GM10248 (cell line): ENCODE measurements around the gene HOXD10.

Experiments used
- CTCF ChIA-PET: fragments of 300-600 bp; sonication (Branson Sonifier 250); formaldehyde crosslinking; extraction: SDS; loops from one replicate; lab custom pipeline; 2021; ENCODE audit warnings: antibody characterized with exemption; lab: Yijun Ruan, JAX
- POLR2A ChIA-PET: fragments of 350-650 bp; sonication (Branson Sonifier 250); formaldehyde crosslinking; extraction: SDS; loops from one replicate; lab custom pipeline; 2020; ENCODE audit warnings: antibody characterized with exemption; lab: Yijun Ruan, JAX
- DNase-seq: peaks from one replicate; pipeline ENCODE4 v3.0.0; 2012; ENCODE audit errors: extremely low spot score
- TF ChIP-seq, protein P1 (sequence below): IDR thresholded peaks from 2 replicates; pipeline ENCODE4 v1.5.1; 2012; ENCODE audit warnings: mild to moderate bottlenecking, low read depth; ENCODE audit errors: extremely low read depth, missing control alignments, control extremely low read depth

HOXD10 gene

DNA sequence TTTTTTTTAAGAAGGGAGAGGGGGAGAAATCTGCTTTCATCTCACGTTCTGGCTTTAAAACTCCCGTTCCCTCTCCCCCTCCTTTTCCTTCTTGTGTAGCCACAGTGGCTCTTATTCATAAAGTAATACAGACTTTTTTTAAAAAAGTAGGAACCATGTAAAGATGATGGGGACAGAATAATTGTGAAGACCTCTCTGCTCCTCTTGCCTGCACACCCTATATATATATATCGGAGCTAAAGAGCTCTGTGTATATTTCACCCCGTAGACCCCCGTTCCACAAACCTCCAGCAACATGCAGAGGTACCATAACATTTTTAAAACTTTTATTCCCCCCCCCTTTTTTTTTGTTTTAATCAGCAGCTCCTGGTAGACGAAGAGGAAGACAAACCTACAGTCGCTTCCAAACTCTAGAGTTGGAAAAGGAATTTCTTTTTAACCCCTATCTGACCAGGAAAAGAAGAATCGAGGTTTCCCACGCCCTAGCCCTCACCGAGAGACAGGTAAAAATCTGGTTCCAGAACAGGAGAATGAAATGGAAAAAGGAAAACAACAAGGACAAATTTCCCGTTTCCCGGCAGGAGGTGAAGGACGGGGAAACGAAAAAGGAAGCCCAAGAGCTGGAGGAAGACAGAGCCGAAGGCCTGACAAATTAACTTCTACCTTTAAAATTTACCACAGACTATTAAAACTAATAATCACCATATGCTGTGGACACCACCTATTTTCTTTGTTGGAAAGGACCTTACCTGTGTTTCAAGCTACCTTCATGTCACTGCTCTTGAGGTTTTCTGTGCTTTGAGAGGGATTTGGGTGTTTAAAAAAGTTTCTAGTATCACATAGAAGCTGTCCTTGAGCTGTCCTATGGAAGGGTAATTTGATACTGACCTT is 14.6 kb downstream of the HOXD10 start:
- no peak for DNase-seq
- TF ChIP-seq, protein P1, sequence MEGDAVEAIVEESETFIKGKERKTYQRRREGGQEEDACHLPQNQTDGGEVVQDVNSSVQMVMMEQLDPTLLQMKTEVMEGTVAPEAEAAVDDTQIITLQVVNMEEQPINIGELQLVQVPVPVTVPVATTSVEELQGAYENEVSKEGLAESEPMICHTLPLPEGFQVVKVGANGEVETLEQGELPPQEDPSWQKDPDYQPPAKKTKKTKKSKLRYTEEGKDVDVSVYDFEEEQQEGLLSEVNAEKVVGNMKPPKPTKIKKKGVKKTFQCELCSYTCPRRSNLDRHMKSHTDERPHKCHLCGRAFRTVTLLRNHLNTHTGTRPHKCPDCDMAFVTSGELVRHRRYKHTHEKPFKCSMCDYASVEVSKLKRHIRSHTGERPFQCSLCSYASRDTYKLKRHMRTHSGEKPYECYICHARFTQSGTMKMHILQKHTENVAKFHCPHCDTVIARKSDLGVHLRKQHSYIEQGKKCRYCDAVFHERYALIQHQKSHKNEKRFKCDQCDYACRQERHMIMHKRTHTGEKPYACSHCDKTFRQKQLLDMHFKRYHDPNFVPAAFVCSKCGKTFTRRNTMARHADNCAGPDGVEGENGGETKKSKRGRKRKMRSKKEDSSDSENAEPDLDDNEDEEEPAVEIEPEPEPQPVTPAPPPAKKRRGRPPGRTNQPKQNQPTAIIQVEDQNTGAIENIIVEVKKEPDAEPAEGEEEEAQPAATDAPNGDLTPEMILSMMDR = no peak
- POLR2A ChIA-PET = no interaction called here
- CTCF ChIA-PET = interaction anchor here (0.7 to 2.3 kb wide), 10 partner anchors 10 to 1017 kb away, joined by 3 to 11 read pairs (median 6); no protein-coding TSS in a partner anchor

DNA sequence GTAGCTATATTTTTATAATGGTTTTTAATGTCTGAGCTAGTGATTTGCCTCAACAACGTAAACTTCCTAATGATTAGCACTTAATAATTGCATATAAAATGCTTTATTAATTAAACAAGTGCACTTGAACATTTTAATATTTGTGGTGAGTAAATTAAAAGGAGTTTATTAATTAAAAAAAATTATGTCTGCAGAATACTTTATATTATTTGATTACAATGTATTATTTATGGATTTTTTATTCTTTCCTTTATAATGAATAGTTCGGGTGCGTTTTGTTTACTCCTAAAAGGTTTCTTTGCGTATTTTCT is 15.2 kb downstream of the HOXD10 start:
- DNase-seq = no peak
- ChIA-PET POLR2A (no interaction called here), CTCF (interaction anchor here (1.2 to 2.3 kb wide), 8 partner anchors 9 to 1017 kb away, joined by 3 to 11 read pairs (median 6); no protein-coding TSS in a partner anchor)
- TF ChIP-seq, protein P1 = no peak

DNA sequence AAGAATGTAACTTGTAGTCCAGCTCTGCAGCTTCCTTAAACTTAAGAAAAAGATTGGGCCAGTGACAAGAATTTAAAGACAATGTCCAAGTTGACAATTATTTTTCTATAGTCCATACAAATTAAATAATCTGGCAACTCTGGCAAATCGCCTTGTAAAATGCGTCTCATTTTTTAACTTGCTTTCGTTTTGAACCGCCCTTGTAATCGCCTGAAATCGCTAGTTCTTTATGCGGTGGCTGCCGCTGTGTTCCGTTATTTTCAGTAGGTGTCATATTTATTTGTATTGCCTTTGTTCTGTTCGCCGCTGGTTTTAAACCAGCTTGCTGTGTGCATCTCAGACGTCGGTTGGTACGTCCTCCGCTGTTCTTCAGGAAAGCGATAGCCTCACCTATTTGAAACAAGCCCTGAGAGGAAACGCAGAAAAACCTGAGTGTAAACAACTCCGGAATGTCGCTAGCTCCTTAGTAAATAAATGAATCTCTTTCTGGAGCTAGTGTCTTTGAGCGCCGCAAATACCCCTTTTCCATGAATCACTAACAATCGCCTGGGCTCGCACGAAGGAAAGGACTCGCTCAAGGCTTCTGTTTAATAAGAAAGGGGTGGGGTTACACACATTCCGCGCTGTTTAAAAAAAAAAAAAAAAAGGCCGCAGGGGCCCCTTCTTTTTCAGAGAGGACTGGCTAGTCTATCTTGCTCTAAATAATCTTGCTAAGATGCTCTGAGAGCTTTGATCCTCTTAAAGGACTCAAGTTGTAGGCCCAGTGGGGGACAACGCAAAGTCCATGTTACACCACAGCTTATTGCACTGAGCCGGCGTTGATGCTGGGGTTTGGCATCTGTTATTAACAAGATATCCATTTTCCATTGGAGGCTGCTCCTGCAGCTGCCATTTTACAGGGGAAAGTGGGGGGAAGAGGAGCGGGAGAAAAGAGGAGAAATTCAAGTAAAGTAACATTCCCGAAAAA is 15.9 kb downstream of the HOXD10 start:
- no peak for DNase-seq
- TF ChIP-seq, protein P1 = no peak
- ChIA-PET CTCF (interaction anchor here (1.2 to 2.5 kb wide), 13 partner anchors 8 to 1016 kb away, joined by 3 to 11 read pairs (median 6); no protein-coding TSS in a partner anchor), POLR2A (no interaction called here)

DNA sequence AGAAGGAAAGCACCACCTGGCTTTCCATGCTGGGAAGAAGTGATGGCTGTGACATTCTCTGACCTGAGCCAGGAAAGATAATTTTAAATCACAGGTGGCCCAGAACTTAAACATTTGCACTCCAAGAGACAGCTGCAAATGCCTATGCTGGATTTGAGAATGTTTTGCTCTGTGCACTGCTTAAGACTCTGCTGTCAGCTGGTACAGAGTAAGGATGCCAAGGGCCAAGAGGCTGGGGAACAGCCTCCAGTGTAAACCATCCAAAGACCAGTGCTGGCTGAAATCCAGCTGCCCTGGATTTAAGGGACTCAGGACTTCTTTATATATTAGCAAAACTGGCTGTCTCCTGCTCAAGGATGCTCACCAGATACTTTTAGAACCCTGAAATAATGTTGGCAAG is 16.8 kb downstream of the HOXD10 start:
- DNase-seq = no peak
- POLR2A ChIA-PET = no interaction called here
- TF ChIP-seq, protein P1 = no peak
- CTCF ChIA-PET = interaction anchor here (1.0 to 2.5 kb wide), 6 partner anchors 9 to 519 kb away, joined by 3 to 8 read pairs (median 4); no protein-coding TSS in a partner anchor

DNA sequence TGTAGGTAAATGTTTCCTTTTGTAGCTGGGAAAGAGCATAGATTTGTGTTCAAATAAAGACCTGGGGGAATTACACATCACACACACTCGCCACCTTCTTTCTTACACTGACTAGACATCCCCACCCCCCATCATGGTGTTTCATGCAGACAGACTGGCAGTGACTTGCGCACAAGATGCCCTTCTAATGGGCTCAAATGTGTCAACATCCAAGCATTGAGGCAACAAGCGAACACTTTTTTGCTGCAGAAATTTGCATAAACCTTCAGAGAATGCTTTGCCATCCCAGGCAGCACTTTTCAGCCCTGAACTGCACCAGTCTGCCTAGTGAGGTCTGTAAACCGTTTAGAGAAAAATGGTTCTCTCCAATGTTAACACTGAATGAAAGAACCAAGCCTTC is 17.5 kb downstream of the HOXD10 start:
- TF ChIP-seq, protein P1 = no peak
- ChIA-PET CTCF (interaction anchor here (1.0 to 2.5 kb wide), 4 partner anchors 9 to 518 kb away, joined by 3 to 8 read pairs (median 6); no protein-coding TSS in a partner anchor), POLR2A (no interaction called here)
- no peak for DNase-seq

DNA sequence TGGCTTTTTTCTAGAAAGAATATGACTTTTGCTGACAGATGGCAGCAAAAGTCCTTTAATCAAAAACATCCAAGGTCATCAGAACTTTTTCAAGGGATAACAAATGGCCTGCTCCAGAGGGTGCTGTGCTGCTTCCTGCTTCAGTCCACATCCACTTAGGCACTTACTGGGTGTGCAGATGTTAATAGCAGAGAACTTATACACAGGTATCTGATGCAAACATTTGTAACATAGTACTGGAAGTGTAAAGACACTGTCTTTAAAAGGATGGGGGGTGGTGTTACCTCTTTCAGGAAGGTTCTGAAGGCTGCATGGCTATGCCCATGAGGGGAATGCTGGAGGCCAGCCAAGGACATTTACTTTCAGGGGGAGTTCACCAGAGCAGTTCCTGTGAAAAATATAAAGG is 18.5 kb downstream of the HOXD10 start:
- no peak for DNase-seq
- TF ChIP-seq, protein P1 = no peak
- ChIA-PET CTCF (interaction anchor here (2.5 kb wide), 1 partner anchor 517 kb away, joined by 8 read pairs; no protein-coding TSS in a partner anchor), POLR2A (no interaction called here)
